Mucosa of rectum (tissue), 2 donors: Measurements from ENCODE around the gene PSG7.
"Not testable (repeated sequence)": the region's sequence is repeated elsewhere in the genome, so short reads cannot be mapped to it uniquely, and the experiment has no call there.

Source experiments
- H3K27ac ChIP-seq, 2 donors: one replicate each; pipeline ENCODE4 v1.7.0; 2013; ENCODE audit warnings: inconsistent platforms in 2 of 2, low read depth in 2 of 2, low read length in 2 of 2
- H3K27me3 ChIP-seq, 2 donors: one replicate each; pipeline ENCODE4 v1.7.0; 2013; ENCODE audit warnings: low read length in 2 of 2; ENCODE audit not compliant: control insufficient read depth in 2 of 2, insufficient read depth in 2 of 2
- H3K36me3 ChIP-seq, 2 donors: one replicate each; pipeline ENCODE4 v1.7.0; 2013; ENCODE audit warnings: low read length in 2 of 2; ENCODE audit not compliant: control insufficient read depth in 2 of 2, insufficient read depth in 2 of 2
- H3K4me1 ChIP-seq, 2 donors: one replicate each; pipeline ENCODE4 v1.7.0; 2013; ENCODE audit warnings: low read length in 2 of 2, mild to moderate bottlenecking in 1 of 2; ENCODE audit not compliant: control insufficient read depth in 2 of 2, insufficient read depth in 2 of 2
- H3K4me3 ChIP-seq, 2 donors: one replicate each; pipeline ENCODE4 v1.7.0; 2013; ENCODE audit warnings: low read length in 2 of 2
- H3K9ac ChIP-seq, 2 donors: one replicate each; pipeline ENCODE4 v1.7.0; 2013; ENCODE audit warnings: low read length in 2 of 2, low read depth in 1 of 2, mild to moderate bottlenecking in 1 of 2
- H3K9me3 ChIP-seq, 2 donors: one replicate each; pipeline ENCODE4 v1.7.0; 2013; ENCODE audit warnings: low read length in 2 of 2; ENCODE audit not compliant: control insufficient read depth in 2 of 2
- donor health status: healthy.
- donor health status: Normal muscosa, but diverticular disease.

Gene PSG7

GRCh38 chr19:42874136-42874535 lies 62.9 kb downstream of the PSG7 start:
- not testable (repeated sequence) for H3K9ac ChIP-seq, H3K36me3 ChIP-seq, H3K9me3 ChIP-seq, H3K4me1 ChIP-seq, H3K4me3 ChIP-seq, H3K27ac ChIP-seq, H3K27me3 ChIP-seq
